Panc1 (cell line): ENCODE results near the gene SGCE. TPM values are rescaled to one million over a fixed set of nuclear protein-coding genes. Genes with fewer than 3 reads are reported as not detected.

Experiments used
- ATAC-seq: fragments of 200-7000 bp; cut with Tn5 transposase; 2 replicates; pipeline ENCODE4 v1.9.1; 2020; ENCODE audit warnings: mild to moderate bottlenecking, moderate library complexity
- BruUV-seq: library from RNA; stranded (reverse); fragments of 400-500 nt; replicated peaks from 2 replicates; lab custom pipeline; 2021; lab: Mats Ljungman, UMichigan
- CTCF ChIA-PET: fragments of 300-600 bp; sonication (Branson Sonifier 250); formaldehyde crosslinking; loops from one replicate; lab custom pipeline; 2022; ENCODE audit warnings: antibody characterized with exemption; lab: Charles Lee
- POLR2A ChIA-PET: fragments of 300-600 bp; sonication (Branson Sonifier 250); formaldehyde crosslinking; loops from one replicate; lab custom pipeline; 2022; ENCODE audit warnings: antibody characterized with exemption; lab: Charles Lee
- DNase-seq: peaks from one replicate; pipeline ENCODE4 v3.0.0-alpha.2; 2010; ENCODE audit warnings: low read depth, low spot score
- H3K27ac ChIP-seq: 2 replicates; pipeline ENCODE4 v1.5.1; 2011; ENCODE audit warnings: mild to moderate bottlenecking, low read length, inconsistent platforms
- H3K27me3 ChIP-seq: fragments of 200-500 bp; sonication (Bioruptor generic); 2 replicates; pipeline ENCODE4 v1.6.0; 2014; ENCODE audit warnings: low read length, inconsistent platforms; ENCODE audit not compliant: control insufficient read depth, insufficient read depth
- H3K36me3 ChIP-seq: fragments of 200-500 bp; sonication (Bioruptor generic); 2 replicates; pipeline ENCODE4 v1.5.1; 2014; ENCODE audit warnings: inconsistent platforms, mild to moderate bottlenecking, low read length, moderate library complexity; ENCODE audit not compliant: control insufficient read depth, insufficient read depth
- H3K4me1 ChIP-seq: 2 replicates; pipeline ENCODE4 v1.5.1; 2011; ENCODE audit warnings: inconsistent platforms, mild to moderate bottlenecking, low read length, moderate library complexity; ENCODE audit not compliant: control insufficient read depth, insufficient read depth
- H3K4me3 ChIP-seq, 2 experiments: 2 replicates each; pipeline ENCODE4 v1.5.1; 2011 to 2012; ENCODE audit warnings: low read depth in 2 of 2, low read length in 2 of 2, mild to moderate bottlenecking in 2 of 2, inconsistent platforms in 1 of 2, moderate library complexity in 1 of 2
- H3K9me3 ChIP-seq: fragments of 200-500 bp; sonication (Bioruptor generic); 2 replicates; pipeline ENCODE4 v1.5.1; 2014; ENCODE audit warnings: low read depth, mild to moderate bottlenecking, inconsistent platforms, low read length, moderate library complexity; ENCODE audit not compliant: control insufficient read depth, insufficient read depth
- POLR2AphosphoS5 ChIP-seq: IDR thresholded peaks from 2 replicates; pipeline ENCODE4 v1.6.1; 2012; ENCODE audit warnings: mild to moderate bottlenecking, low read depth, low read length, moderate library complexity
- SIN3A ChIP-seq: IDR thresholded peaks from 2 replicates; pipeline ENCODE4 v1.6.1; 2012; ENCODE audit warnings: low read depth, mild to moderate bottlenecking, low read length, moderate library complexity, borderline replicate concordance; ENCODE audit not compliant: insufficient read depth
- TCF7L2 ChIP-seq: IDR thresholded peaks from 2 replicates; pipeline ENCODE4 v1.6.1; 2011; ENCODE audit warnings: mild to moderate bottlenecking, low read depth, low read length, inconsistent platforms
- in situ Hi-C: cut with HindIII; loops from 2 replicates; pipeline ENCODE4 v1.10.0; 2016; ENCODE audit warnings: low sequenced_read_pairs, low pct_unique_long_range_greater_than_20kb
- intact Hi-C: fragments of 100-400 bp; cut with micrococcal nuclease; formaldehyde crosslinking; loops from one replicate; pipeline ENCODE4 v1.10.0; 2022; ENCODE audit not compliant: unreplicated experiment
- total RNA-seq: library from RNA; stranded (reverse); gene quantifications from one replicate; pipeline ENCODE4 v1.2.1, GENCODE V29; 2021; ENCODE audit not compliant: unreplicated experiment
- TF ChIP-seq, protein P1 (sequence below): fragments of 450-650 bp; IDR thresholded peaks from 2 replicates; pipeline ENCODE4 v1.5.1; 2017; ENCODE audit warnings: mild to moderate bottlenecking
- TF ChIP-seq, protein P2 (sequence below), 2 experiments: IDR thresholded peaks; 2 replicates each; pipeline ENCODE4 v1.6.1; 2011 to 2012; ENCODE audit warnings: low read depth in 2 of 2, control low read depth in 1 of 2, low read length in 1 of 2, mild to moderate bottlenecking in 1 of 2, moderate library complexity in 1 of 2; ENCODE audit not compliant: insufficient read depth in 1 of 2

SGCE gene
- total RNA-seq, 1 experiment from 2014 or later = 32.0 TPM

DNA sequence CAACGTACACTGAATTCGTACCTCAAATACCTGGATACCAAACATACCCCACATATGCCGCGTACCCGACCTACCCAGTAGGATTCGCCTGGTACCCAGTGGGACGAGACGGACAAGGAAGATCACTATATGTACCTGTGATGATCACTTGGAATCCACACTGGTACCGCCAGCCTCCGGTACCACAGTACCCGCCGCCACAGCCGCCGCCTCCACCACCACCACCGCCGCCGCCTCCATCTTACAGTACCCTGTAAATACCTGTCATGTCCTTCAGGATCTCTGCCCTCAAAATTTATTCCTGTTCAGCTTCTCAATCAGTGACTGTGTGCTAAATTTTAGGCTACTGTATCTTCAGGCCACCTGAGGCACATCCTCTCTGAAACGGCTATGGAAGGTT lies 9.5 kb upstream of the SGCE start:
- Histone ChIP-seq H3K27ac (no peak overlapping the region), H3K9me3 (no peaks in the 10 kb centered on the region), H3K27me3 (no peaks in the 10 kb centered on the region), H3K4me3 (no peak overlapping the region), H3K36me3 (no peaks in the 10 kb centered on the region), H3K4me1 (no peaks in the 10 kb centered on the region)
- POLR2A ChIA-PET = no interaction called here
- DNase-seq (no peak), ATAC-seq (no peak)
- intact Hi-C loops = no loop called here
- BruUV-seq = no TSS peak
- CTCF ChIA-PET = no interaction called here
- in situ Hi-C loops = no loop called here
- TF ChIP-seq SIN3A (no peak), POLR2AphosphoS5 (no peak), TCF7L2 (no peak)
- TF ChIP-seq, protein P1, sequence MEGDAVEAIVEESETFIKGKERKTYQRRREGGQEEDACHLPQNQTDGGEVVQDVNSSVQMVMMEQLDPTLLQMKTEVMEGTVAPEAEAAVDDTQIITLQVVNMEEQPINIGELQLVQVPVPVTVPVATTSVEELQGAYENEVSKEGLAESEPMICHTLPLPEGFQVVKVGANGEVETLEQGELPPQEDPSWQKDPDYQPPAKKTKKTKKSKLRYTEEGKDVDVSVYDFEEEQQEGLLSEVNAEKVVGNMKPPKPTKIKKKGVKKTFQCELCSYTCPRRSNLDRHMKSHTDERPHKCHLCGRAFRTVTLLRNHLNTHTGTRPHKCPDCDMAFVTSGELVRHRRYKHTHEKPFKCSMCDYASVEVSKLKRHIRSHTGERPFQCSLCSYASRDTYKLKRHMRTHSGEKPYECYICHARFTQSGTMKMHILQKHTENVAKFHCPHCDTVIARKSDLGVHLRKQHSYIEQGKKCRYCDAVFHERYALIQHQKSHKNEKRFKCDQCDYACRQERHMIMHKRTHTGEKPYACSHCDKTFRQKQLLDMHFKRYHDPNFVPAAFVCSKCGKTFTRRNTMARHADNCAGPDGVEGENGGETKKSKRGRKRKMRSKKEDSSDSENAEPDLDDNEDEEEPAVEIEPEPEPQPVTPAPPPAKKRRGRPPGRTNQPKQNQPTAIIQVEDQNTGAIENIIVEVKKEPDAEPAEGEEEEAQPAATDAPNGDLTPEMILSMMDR = no peak
- TF ChIP-seq, protein P2, sequence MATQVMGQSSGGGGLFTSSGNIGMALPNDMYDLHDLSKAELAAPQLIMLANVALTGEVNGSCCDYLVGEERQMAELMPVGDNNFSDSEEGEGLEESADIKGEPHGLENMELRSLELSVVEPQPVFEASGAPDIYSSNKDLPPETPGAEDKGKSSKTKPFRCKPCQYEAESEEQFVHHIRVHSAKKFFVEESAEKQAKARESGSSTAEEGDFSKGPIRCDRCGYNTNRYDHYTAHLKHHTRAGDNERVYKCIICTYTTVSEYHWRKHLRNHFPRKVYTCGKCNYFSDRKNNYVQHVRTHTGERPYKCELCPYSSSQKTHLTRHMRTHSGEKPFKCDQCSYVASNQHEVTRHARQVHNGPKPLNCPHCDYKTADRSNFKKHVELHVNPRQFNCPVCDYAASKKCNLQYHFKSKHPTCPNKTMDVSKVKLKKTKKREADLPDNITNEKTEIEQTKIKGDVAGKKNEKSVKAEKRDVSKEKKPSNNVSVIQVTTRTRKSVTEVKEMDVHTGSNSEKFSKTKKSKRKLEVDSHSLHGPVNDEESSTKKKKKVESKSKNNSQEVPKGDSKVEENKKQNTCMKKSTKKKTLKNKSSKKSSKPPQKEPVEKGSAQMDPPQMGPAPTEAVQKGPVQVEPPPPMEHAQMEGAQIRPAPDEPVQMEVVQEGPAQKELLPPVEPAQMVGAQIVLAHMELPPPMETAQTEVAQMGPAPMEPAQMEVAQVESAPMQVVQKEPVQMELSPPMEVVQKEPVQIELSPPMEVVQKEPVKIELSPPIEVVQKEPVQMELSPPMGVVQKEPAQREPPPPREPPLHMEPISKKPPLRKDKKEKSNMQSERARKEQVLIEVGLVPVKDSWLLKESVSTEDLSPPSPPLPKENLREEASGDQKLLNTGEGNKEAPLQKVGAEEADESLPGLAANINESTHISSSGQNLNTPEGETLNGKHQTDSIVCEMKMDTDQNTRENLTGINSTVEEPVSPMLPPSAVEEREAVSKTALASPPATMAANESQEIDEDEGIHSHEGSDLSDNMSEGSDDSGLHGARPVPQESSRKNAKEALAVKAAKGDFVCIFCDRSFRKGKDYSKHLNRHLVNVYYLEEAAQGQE (IDR thresholded peaks at IDR 0.05; ENCODE audit: insufficient read depth in 1 of 2, low read depth in 2 of 2, low read length in 1 of 2) = no peak

DNA sequence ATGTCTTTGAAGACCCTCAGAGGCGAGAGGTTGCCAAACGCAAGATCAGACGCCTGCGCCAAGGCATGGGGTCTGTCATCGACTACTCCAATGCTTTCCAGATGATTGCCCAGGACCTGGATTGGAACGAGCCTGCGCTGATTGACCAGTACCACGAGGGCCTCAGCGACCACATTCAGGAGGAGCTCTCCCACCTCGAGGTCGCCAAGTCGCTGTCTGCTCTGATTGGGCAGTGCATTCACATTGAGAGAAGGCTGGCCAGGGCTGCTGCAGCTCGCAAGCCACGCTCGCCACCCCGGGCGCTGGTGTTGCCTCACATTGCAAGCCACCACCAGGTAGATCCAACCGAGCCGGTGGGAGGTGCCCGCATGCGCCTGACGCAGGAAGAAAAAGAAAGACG lies 8.1 kb upstream of the SGCE start:
- no peak for TF ChIP-seq TCF7L2
- TF ChIP-seq, protein P1 = no peak
- TF ChIP-seq, protein P2 (IDR thresholded peaks at IDR 0.05; ENCODE audit: insufficient read depth in 1 of 2, low read depth in 2 of 2, low read length in 1 of 2) = no peak
- TF ChIP-seq POLR2AphosphoS5 = no peak
- TF ChIP-seq SIN3A = no peak
- ATAC-seq (no peak), DNase-seq (no peak)
- intact Hi-C loops = no loop called here
- no peaks in the 10 kb centered on the region for H3K4me1 ChIP-seq
- BruUV-seq = no TSS peak
- POLR2A ChIA-PET = no interaction called here
- H3K27me3 ChIP-seq = no peaks in the 10 kb centered on the region
- CTCF ChIA-PET = no interaction called here
- H3K9me3 ChIP-seq = no peaks in the 10 kb centered on the region
- in situ Hi-C loops = no loop called here
- H3K36me3 ChIP-seq = no peaks in the 10 kb centered on the region
- no peak overlapping the region for H3K4me3 ChIP-seq
- no peak overlapping the region for H3K27ac ChIP-seq
